Gastroesophageal sphincter (tissue), 3 donors: ENCODE data around the gene ABHD17C.

ENCODE experiments used
- POLR2A ChIP-seq, 2 donors: fragments of 450-650 bp; IDR thresholded peaks; one replicate each; pipeline ENCODE4 v1.6.1; 2017; ENCODE audit warnings: antibody characterized with exemption in 2 of 2, mild to moderate bottlenecking in 2 of 2, moderate library complexity in 1 of 2
- POLR2AphosphoS5 ChIP-seq: sonication (generic); formaldehyde crosslinking; IDR thresholded peaks from one replicate; pipeline ENCODE4 v1.6.1; 2017; ENCODE audit warnings: antibody characterized with exemption
- TF ChIP-seq, protein P1 (sequence below), 4 experiments: fragments of 200-600 bp in 2 of 4; fragments of 450-650 bp in 2 of 4; sonication (generic) in 1 of 4; IDR thresholded peaks; one replicate each; pipeline ENCODE4 v1.5.1; 2017 to 2019; ENCODE audit warnings: antibody characterized with exemption in 4 of 4, mild to moderate bottlenecking in 2 of 4, moderate library complexity in 2 of 4

DNA sequence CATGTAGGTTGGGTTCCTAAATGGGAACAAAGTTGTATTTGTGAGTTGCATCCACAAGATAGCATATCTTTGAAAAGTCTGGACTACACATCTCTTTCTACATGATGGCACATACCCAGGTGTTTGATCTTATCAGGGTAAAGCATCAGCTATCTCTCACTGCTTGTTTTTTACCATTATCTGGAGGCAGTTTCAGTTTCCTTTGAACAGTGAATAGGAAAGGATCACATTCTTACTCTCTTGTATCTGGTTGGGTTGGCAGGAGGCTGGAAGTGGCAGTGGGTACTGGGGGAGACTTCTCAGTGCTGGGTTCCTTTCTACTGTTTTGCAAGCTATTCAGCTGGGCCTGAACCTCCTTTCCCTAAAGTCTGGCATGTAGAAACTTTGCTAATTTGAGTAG, 88.2 kb downstream of the ABHD17C start:
- TF ChIP-seq POLR2AphosphoS5 (no peak), POLR2A (IDR thresholded peaks at IDR 0.05) (no peak)
- TF ChIP-seq, protein P1, sequence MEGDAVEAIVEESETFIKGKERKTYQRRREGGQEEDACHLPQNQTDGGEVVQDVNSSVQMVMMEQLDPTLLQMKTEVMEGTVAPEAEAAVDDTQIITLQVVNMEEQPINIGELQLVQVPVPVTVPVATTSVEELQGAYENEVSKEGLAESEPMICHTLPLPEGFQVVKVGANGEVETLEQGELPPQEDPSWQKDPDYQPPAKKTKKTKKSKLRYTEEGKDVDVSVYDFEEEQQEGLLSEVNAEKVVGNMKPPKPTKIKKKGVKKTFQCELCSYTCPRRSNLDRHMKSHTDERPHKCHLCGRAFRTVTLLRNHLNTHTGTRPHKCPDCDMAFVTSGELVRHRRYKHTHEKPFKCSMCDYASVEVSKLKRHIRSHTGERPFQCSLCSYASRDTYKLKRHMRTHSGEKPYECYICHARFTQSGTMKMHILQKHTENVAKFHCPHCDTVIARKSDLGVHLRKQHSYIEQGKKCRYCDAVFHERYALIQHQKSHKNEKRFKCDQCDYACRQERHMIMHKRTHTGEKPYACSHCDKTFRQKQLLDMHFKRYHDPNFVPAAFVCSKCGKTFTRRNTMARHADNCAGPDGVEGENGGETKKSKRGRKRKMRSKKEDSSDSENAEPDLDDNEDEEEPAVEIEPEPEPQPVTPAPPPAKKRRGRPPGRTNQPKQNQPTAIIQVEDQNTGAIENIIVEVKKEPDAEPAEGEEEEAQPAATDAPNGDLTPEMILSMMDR (IDR thresholded peaks at IDR 0.05) = no peak
